ENCODE measurements around the gene PPL. TPM values are rescaled to one million over a fixed set of nuclear protein-coding genes. Genes with fewer than 3 reads are reported as not detected.

Gene PPL
- total RNA-seq, 1 experiment from 2014 or later = 56.4 TPM

GRCh38 chr16:4970010-4970409, 33.1 kb upstream of the PPL start:
- TF ChIP-seq SIN3A (IDR thresholded peaks at IDR 0.05; ENCODE audit: low read depth) (no peak), CEBPB (IDR thresholded peaks at IDR 0.05; ENCODE audit: low read depth) (no peak), EGR1 (IDR thresholded peaks at IDR 0.05; ENCODE audit: low read depth) (no peak), FOSL1 (IDR thresholded peaks at IDR 0.05; ENCODE audit: low read depth) (no peak), SRF (IDR thresholded peaks at IDR 0.05; ENCODE audit: low read depth) (no peak), ATF3 (IDR thresholded peaks at IDR 0.05) (no peak), RAD21 (IDR thresholded peaks at IDR 0.05; ENCODE audit: low read depth) (no peak)
- ATAC-seq (no peak), DNase-seq (ENCODE audit: low read depth, low spot score) (no peak)
- ChIA-PET RAD21 (ENCODE audit: low non-redundant PET in 1 of 2, low total read pairs in 2 of 2, uncharacterized antibody in 2 of 2, unreplicated experiment in 2 of 2) (no interaction called here), POLR2A (no interaction called here), CTCF (no interaction called here)
- no peaks in the 10 kb centered on the region for H3K4me1 ChIP-seq (ENCODE audit: control insufficient read depth in 1 of 2, insufficient read depth in 2 of 2, low read length in 2 of 2)
- H3K27ac ChIP-seq (ENCODE audit: low read depth, low read length) = no peak overlapping the region
- no peaks in the 10 kb centered on the region for H3K9me2 ChIP-seq (ENCODE audit: insufficient read depth)
- H3K36me3 ChIP-seq (ENCODE audit: control insufficient read depth in 1 of 2, insufficient read depth in 2 of 2, low read length in 2 of 2) = no peaks in the 10 kb centered on the region
- no TSS peak for BruUV-seq (replicated peaks)
- no peaks in the 10 kb centered on the region for H3K9me3 ChIP-seq (ENCODE audit: control insufficient read depth in 1 of 2, insufficient read depth in 1 of 2, low read depth in 1 of 2, low read length in 2 of 2)
- H2AFZ ChIP-seq (ENCODE audit: low read depth, low read length, poor library complexity, severe bottlenecking) = no peak overlapping the region
- H3K27me3 ChIP-seq (ENCODE audit: insufficient read depth, low read length) = peaks cover 4% of the 10 kb centered on the region; the same call in 1 of the 2 replicates
- H3K9ac ChIP-seq (ENCODE audit: low read length) = no peak overlapping the region
- H4K20me1 ChIP-seq (ENCODE audit: insufficient read depth) = no peaks in the 10 kb centered on the region
- no peaks in the 10 kb centered on the region for H3K79me2 ChIP-seq (ENCODE audit: insufficient read depth, low read length)
- no peak overlapping the region for H3K4me2 ChIP-seq (ENCODE audit: low read length)
- intact Hi-C loops (cut with micrococcal nuclease) = no loop called here
- H3K4me3 ChIP-seq (replicated peaks in 1 of 2; ENCODE audit: low read depth in 1 of 2, low read length in 2 of 2) = no peak overlapping the region

GRCh38 chr16:4968879-4969483, 32.0 kb upstream of the PPL start:
- no peaks in the 10 kb centered on the region for H4K20me1 ChIP-seq (ENCODE audit: insufficient read depth)
- H3K27me3 ChIP-seq (ENCODE audit: insufficient read depth, low read length) = peaks cover 4% of the 10 kb centered on the region; the same call in 1 of the 2 replicates
- no peaks in the 10 kb centered on the region for H3K9me2 ChIP-seq (ENCODE audit: insufficient read depth)
- no peaks in the 10 kb centered on the region for H3K4me1 ChIP-seq (ENCODE audit: control insufficient read depth in 1 of 2, insufficient read depth in 2 of 2, low read length in 2 of 2)
- no peak for DNase-seq (ENCODE audit: low read depth, low spot score)
- CTCF ChIA-PET = no interaction called here
- no peak overlapping the region for H3K27ac ChIP-seq (ENCODE audit: low read depth, low read length)
- no peaks in the 10 kb centered on the region for H3K9me3 ChIP-seq (ENCODE audit: control insufficient read depth in 1 of 2, insufficient read depth in 1 of 2, low read depth in 1 of 2, low read length in 2 of 2)
- H3K79me2 ChIP-seq (ENCODE audit: insufficient read depth, low read length) = no peaks in the 10 kb centered on the region
- ATAC-seq = no peak
- no peaks in the 10 kb centered on the region for H3K36me3 ChIP-seq (ENCODE audit: control insufficient read depth in 1 of 2, insufficient read depth in 2 of 2, low read length in 2 of 2)
- H3K9ac ChIP-seq (ENCODE audit: low read length) = no peak overlapping the region
- no peak overlapping the region for H3K4me3 ChIP-seq (replicated peaks in 1 of 2; ENCODE audit: low read depth in 1 of 2, low read length in 2 of 2)
- intact Hi-C loops (cut with micrococcal nuclease) = no loop called here
- POLR2A ChIA-PET = no interaction called here
- no peak overlapping the region for H3K4me2 ChIP-seq (ENCODE audit: low read length)
- no TSS peak for BruUV-seq (replicated peaks)
- RAD21 ChIA-PET (ENCODE audit: low non-redundant PET in 1 of 2, low total read pairs in 2 of 2, uncharacterized antibody in 2 of 2, unreplicated experiment in 2 of 2) = no interaction called here
- H2AFZ ChIP-seq (ENCODE audit: low read depth, low read length, poor library complexity, severe bottlenecking) = no peak overlapping the region
- TF ChIP-seq REST (IDR thresholded peaks at IDR 0.05; ENCODE audit: low read depth) (no peak), SRF (IDR thresholded peaks at IDR 0.05; ENCODE audit: low read depth) (no peak), ZBTB33 (IDR thresholded peaks at IDR 0.05; ENCODE audit: extremely low read depth, insufficient replicate concordance, low read length) (no peak), EGR1 (IDR thresholded peaks at IDR 0.05; ENCODE audit: low read depth) (no peak), POLR2A (IDR thresholded peaks at IDR 0.05; ENCODE audit: borderline replicate concordance, extremely low read depth, insufficient read depth, insufficient read length) (no peak), POLR2AphosphoS5 (IDR thresholded peaks at IDR 0.05; ENCODE audit: low read depth, low read length) (no peak), ATF3 (IDR thresholded peaks at IDR 0.05) (no peak), CEBPB (IDR thresholded peaks at IDR 0.05; ENCODE audit: low read depth) (no peak), SP1 (IDR thresholded peaks at IDR 0.05; ENCODE audit: low read depth) (no peak), SIN3A (IDR thresholded peaks at IDR 0.05; ENCODE audit: low read depth) (no peak), RAD21 (IDR thresholded peaks at IDR 0.05; ENCODE audit: low read depth) (no peak), ZFX (IDR thresholded peaks at IDR 0.05) (no peak), TCF7L2 (IDR thresholded peaks at IDR 0.05; ENCODE audit: borderline replicate concordance, extremely low read depth, insufficient read depth, insufficient read length) (no peak), FOSL1 (IDR thresholded peaks at IDR 0.05; ENCODE audit: low read depth) (no peak)
